OCI-LY1 (cell line): ENCODE data around the gene HOXB13.

ENCODE experiments used
- EZH2 ChIP-seq: fragments of 200-600 bp; sonication (generic), shearing (Covaris generic); IDR thresholded peaks from 2 replicates; pipeline ENCODE4 v1.8.0; 2017; ENCODE audit warnings: borderline replicate concordance, mixed run types, mild to moderate bottlenecking, antibody characterized with exemption, low read length, moderate library complexity, mixed read lengths
- TF ChIP-seq, protein P1 (sequence below): fragments of 200-600 bp; sonication (generic), shearing (Covaris generic); IDR thresholded peaks from 2 replicates; pipeline ENCODE4 v1.5.1; 2017; ENCODE audit warnings: mild to moderate bottlenecking, antibody characterized with exemption, low read length, moderate library complexity, mixed read lengths

DNA sequence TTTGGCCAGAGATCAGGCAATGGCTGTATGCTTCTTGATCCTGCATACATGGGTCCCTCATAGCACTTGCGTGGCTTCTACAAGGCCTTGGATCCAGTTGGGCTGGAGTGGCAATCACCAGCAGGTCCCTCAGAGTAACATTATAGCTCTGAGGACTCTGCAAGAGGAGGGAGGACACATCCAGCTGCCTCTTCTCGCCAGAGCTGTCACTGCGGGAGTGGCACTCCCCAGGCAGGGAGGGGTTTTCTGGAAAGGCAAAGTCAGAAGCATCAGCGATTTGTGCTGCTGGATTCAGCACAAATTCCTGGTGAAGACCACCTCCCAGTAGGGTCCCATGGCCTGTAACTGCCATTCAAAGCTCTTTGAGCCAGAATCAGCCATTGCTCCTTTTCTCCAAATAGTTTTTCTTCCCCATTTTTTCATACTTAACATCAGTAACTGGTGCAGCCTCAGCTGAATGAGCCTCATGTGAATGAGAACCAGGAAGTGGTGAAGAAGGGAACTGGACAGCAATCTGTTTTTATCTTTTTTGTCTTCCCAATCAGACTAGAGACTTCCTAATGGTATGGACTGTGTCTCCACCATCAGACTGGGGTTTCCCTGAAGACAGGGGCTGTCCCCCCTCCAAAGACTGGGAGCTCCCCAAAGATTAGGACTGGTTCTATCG lies 40.6 kb upstream of the HOXB13 start:
- TF ChIP-seq, protein P1, sequence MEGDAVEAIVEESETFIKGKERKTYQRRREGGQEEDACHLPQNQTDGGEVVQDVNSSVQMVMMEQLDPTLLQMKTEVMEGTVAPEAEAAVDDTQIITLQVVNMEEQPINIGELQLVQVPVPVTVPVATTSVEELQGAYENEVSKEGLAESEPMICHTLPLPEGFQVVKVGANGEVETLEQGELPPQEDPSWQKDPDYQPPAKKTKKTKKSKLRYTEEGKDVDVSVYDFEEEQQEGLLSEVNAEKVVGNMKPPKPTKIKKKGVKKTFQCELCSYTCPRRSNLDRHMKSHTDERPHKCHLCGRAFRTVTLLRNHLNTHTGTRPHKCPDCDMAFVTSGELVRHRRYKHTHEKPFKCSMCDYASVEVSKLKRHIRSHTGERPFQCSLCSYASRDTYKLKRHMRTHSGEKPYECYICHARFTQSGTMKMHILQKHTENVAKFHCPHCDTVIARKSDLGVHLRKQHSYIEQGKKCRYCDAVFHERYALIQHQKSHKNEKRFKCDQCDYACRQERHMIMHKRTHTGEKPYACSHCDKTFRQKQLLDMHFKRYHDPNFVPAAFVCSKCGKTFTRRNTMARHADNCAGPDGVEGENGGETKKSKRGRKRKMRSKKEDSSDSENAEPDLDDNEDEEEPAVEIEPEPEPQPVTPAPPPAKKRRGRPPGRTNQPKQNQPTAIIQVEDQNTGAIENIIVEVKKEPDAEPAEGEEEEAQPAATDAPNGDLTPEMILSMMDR, result no peak
- no peak for TF ChIP-seq EZH2
